ENCODE measurements around the gene CNN2. TPM values are rescaled to one million over a fixed set of nuclear protein-coding genes. Genes with fewer than 3 reads are reported as not detected.
A peak's percentile ranks its signal among the peaks of the same experiment; 100 is the strongest.

Gene CNN2
- total and polyA plus RNA-seq, 2 of the 13 experiments (the other 11 are each of a cell fraction or from before 2014, with no cell fraction given), result 63.6 to 70.0 TPM

GRCh38 chr19:1001538-1002166 is 24.8 kb upstream of the CNN2 start (continued):
- TF ChIP-seq LBX2 (CRISPR knock-in tag; IDR thresholded peaks at IDR 0.05; ENCODE audit: borderline replicate concordance), result 0 out of 2 replicates have a peak, but pooled peaks have one; percentile 28
- peak; percentile 62; the same call in 1 of the 2 replicates for TF ChIP-seq KDM2A (CRISPR knock-in tag; IDR thresholded peaks at IDR 0.05; ENCODE audit: borderline replicate concordance, low read depth)
- no peak for TF ChIP-seq AHDC1 (CRISPR knock-in tag; IDR thresholded peaks at IDR 0.05; ENCODE audit: borderline replicate concordance)
- TF ChIP-seq ARID3A (IDR thresholded peaks at IDR 0.05; ENCODE audit: low read depth, low read length), result no peak
- no peak for TF ChIP-seq MAX (IDR thresholded peaks at IDR 0.05)
- no peak; the same call in 2 of the 3 replicates for TF ChIP-seq MXI1 (IDR thresholded peaks at IDR 0.05; ENCODE audit: borderline replicate concordance, low read depth, low read length)
- TF ChIP-seq ZNF329 (CRISPR knock-in tag; IDR thresholded peaks at IDR 0.05; ENCODE audit: low read depth), result no peak
- 0 out of 2 replicates have a peak, but pooled peaks have one; percentile 36 for TF ChIP-seq ZFX (CRISPR knock-in tag; IDR thresholded peaks at IDR 0.05; ENCODE audit: low read depth)
- TF ChIP-seq KDM3A (CRISPR knock-in tag; IDR thresholded peaks at IDR 0.05; ENCODE audit: low read depth), result peak; percentile 83; the same call in 1 of the 2 replicates
- TF ChIP-seq ZNF121 (CRISPR knock-in tag; IDR thresholded peaks at IDR 0.05), result peak; percentile 58; the same call in 1 of the 2 replicates
- TF ChIP-seq YEATS4 (CRISPR knock-in tag; IDR thresholded peaks at IDR 0.05; ENCODE audit: borderline replicate concordance), result no peak
- no peak for TF ChIP-seq MNT (IDR thresholded peaks at IDR 0.05)
- TF ChIP-seq ZBTB7A (CRISPR knock-in tag; IDR thresholded peaks at IDR 0.05), result peak; percentile 85
- peak; percentile 57 for TF ChIP-seq ZNF687 (CRISPR knock-in tag; IDR thresholded peaks at IDR 0.05)

Measured in HepG2 (cell line).